ENCODE data around the gene LAMA2. TPM values are rescaled to one million over a fixed set of nuclear protein-coding genes. Genes with fewer than 3 reads are reported as not detected.

The LAMA2 gene
- total and polyA plus RNA-seq, 2 experiments from 2014 or later, result 0.91 to 6.4 TPM

- no peak for TF ChIP-seq STAT1 (IDR thresholded peaks at IDR 0.05; ENCODE audit: unreplicated experiment)
- no peak for TF ChIP-seq ETS1 (IDR thresholded peaks at IDR 0.05)
- TF ChIP-seq ZNF114 (CRISPR knock-in tag; IDR thresholded peaks at IDR 0.05), result no peak
- TF ChIP-seq ZNF462 (CRISPR knock-in tag; IDR thresholded peaks at IDR 0.05), result no peak
These were observed 356.1 kb downstream of the LAMA2 start (continued) for GRCh38 chr6:129238991-129239390.

GRCh38 chr6:129239825-129240491, 357.0 kb downstream of the LAMA2 start:
- DNase-seq (ENCODE audit: low spot score) (no peak), ATAC-seq (no peak)
- Histone ChIP-seq H2AFZ (no peak overlapping the region), H3K4me3 (no peak overlapping the region), H3K4me2 (no peak overlapping the region), H3K4me1 (ENCODE audit: insufficient read depth) (no peaks in the 10 kb centered on the region), H3K27ac (ENCODE audit: low read depth) (no peak overlapping the region), H3K79me2 (replicated peaks; ENCODE audit: insufficient read depth) (no peaks in the 10 kb centered on the region), H3F3A (replicated peaks; ENCODE audit: low read depth) (no peaks in the 10 kb centered on the region), H3K36me3 (ENCODE audit: insufficient read depth) (no peaks in the 10 kb centered on the region), H3K9me2 (ENCODE audit: insufficient read depth) (no peaks in the 10 kb centered on the region), H3K27me3 (ENCODE audit: insufficient read depth) (no peaks in the 10 kb centered on the region), H4K20me1 (replicated peaks; ENCODE audit: insufficient read depth) (no peaks in the 10 kb centered on the region)
- no peak overlapping the region for H3K4me3 Mint-ChIP-seq
- H3K27ac Mint-ChIP-seq, result no peak overlapping the region
- no peaks in the 10 kb centered on the region for H3K36me3 Mint-ChIP-seq (ENCODE audit: low read depth)
- no peaks in the 10 kb centered on the region for H3K9me3 Mint-ChIP-seq
- H3K4me1 Mint-ChIP-seq, result no peaks in the 10 kb centered on the region
- H3K27me3 Mint-ChIP-seq (ENCODE audit: insufficient read depth, low read depth, poor library complexity), result peaks cover 2% of the 10 kb centered on the region
- TF ChIP-seq, protein P1, sequence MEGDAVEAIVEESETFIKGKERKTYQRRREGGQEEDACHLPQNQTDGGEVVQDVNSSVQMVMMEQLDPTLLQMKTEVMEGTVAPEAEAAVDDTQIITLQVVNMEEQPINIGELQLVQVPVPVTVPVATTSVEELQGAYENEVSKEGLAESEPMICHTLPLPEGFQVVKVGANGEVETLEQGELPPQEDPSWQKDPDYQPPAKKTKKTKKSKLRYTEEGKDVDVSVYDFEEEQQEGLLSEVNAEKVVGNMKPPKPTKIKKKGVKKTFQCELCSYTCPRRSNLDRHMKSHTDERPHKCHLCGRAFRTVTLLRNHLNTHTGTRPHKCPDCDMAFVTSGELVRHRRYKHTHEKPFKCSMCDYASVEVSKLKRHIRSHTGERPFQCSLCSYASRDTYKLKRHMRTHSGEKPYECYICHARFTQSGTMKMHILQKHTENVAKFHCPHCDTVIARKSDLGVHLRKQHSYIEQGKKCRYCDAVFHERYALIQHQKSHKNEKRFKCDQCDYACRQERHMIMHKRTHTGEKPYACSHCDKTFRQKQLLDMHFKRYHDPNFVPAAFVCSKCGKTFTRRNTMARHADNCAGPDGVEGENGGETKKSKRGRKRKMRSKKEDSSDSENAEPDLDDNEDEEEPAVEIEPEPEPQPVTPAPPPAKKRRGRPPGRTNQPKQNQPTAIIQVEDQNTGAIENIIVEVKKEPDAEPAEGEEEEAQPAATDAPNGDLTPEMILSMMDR (conservative IDR thresholded peaks at IDR 0.05; ENCODE audit: low read depth in 2 of 2), result no peak
- no peak for TF ChIP-seq ZNF462 (CRISPR knock-in tag; IDR thresholded peaks at IDR 0.05)
